Right ventricle myocardium inferior (tissue), 1 donor: ENCODE measurements around the gene ZNF662. TPM values are rescaled to one million over a fixed set of nuclear protein-coding genes. Genes with fewer than 3 reads are reported as not detected.

Experiments
- ATAC-seq: fragments of 200-7000 bp; cut with Tn5 transposase; one replicate; pipeline ENCODE4 v1.9.1; 2020; ENCODE audit warnings: mild to moderate bottlenecking, moderate library complexity
- DNase-seq: peaks from one replicate; pipeline ENCODE4 v3.0.0; 2021; ENCODE audit errors: missing footprints
- intact Hi-C: fragments of 100-400 bp; cut with DNase I; formaldehyde crosslinking; loops from one replicate; pipeline ENCODE4 v1.11.0; 2022
- long read RNA-seq: library from polyadenylated mRNA; unstranded; transcript quantifications from one replicate; pipeline ENCODE4 v2.0.0, GENCODE V29; 2021
- total RNA-seq: library from RNA; stranded (reverse); fragmentation: NEBNext Ultra II Directional; extraction: Animal tissue kit (Norgen Biotek cat#: 25700); gene quantifications from one replicate; pipeline ENCODE4 v1.2.1, GENCODE V29; 2021
- donor health status: DM: no; HTN: yes; CAD: no; lungs with severe emphysema.

Gene ZNF662
- 4.1 TPM for total RNA-seq
- long read RNA-seq, partial matches to known transcripts = 0 of 1 reads
- long read RNA-seq, other reads (novel, unspliced or antisense) = 0 of 1 reads

GRCh38 chr3:42906070-42906847 is at the start of gene ZNF662:
Gene ZNF662, plus strand, starts transcription at chr3:42906142. Its CDS starts 1,973 bp downstream, at chr3:42908115.
- intact Hi-C loops = no loop called here
- peak; percentile 73 for DNase-seq
- peak; percentile 91 for ATAC-seq

GRCh38 chr3:42856544-42856943 is 49.4 kb upstream of the ZNF662 start:
- intact Hi-C loops = no loop called here
- DNase-seq (no peak), ATAC-seq (no peak)

DNA sequence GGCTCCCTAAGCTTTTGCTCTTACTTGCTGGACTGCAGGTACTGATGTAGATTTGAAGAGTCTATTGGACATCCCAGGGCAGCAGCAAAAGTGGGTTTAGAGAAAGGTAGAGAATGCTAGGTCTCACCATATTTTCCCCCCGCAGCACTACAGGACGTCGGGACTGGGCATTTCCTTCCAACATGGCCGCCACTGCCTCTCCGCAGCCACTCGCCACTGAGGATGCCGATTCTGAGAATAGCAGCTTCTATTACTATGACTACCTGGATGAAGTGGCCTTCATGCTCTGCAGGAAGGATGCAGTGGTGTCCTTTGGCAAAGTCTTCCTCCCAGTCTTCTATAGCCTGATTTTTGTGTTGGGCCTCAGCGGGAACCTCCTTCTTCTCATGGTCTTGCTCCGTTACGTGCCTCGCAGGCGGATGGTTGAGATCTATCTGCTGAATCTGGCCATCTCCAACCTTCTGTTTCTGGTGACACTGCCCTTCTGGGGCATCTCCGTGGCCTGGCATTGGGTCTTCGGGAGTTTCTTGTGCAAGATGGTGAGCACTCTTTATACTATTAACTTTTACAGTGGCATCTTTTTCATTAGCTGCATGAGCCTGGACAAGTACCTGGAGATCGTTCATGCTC is 41.5 kb upstream of the ZNF662 start:
- DNase-seq (no peak), ATAC-seq (no peak)
- intact Hi-C loops = no loop called here

DNA sequence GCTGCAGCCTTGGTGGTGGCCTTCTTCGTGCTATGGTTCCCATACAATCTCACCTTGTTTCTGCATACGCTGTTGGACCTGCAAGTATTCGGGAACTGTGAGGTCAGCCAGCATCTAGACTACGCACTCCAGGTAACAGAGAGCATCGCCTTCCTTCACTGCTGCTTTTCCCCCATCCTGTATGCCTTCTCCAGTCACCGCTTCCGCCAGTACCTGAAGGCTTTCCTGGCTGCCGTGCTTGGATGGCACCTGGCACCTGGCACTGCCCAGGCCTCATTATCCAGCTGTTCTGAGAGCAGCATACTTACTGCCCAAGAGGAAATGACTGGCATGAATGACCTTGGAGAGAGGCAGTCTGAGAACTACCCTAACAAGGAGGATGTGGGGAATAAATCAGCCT is 40.7 kb upstream of the ZNF662 start:
- intact Hi-C loops = no loop called here
- ATAC-seq = no peak

GRCh38 chr3:42867138-42867537 is 38.8 kb upstream of the ZNF662 start:
- intact Hi-C loops = no loop called here
- ATAC-seq (no peak), DNase-seq (no peak)

More for the DNA sequence above, 40.7 kb upstream of the ZNF662 start:
- no peak for DNase-seq

- ATAC-seq (no peak), DNase-seq (no peak)
- intact Hi-C loops = no loop called here
These were observed 37.1 kb upstream of the ZNF662 start for GRCh38 chr3:42868841-42869240.

DNA sequence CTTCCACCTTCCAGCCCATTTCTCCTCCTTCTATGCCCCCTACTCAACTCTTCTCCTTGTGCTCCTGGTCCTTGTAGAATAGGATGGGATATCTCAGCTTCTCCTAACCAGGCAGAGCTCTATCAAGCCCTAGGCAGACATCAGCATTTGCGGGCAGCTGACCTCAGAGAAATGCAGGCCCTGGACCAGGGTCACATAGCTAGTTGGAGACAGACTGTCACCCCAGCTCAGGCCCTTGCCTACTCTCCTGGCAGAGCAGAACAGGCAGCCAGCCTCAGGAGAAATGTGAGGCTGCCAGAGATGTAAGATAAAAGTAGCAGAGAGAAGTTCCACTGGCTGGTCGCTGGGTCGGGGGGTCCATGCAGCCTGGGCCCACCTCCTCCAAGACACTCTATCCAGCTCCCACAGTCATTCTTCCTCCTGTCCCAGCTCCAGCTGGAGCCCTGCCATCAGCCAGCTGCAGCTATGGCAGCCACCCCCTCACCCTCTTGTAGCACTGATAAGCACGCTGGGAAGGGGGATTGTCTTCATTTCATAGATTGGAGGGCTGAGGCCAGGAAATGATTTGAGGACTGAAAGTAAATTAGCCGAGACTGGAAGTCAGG is 34.2 kb upstream of the ZNF662 start:
- no peak for DNase-seq
- peak; percentile 63 for ATAC-seq
- intact Hi-C loops = no loop called here

DNA sequence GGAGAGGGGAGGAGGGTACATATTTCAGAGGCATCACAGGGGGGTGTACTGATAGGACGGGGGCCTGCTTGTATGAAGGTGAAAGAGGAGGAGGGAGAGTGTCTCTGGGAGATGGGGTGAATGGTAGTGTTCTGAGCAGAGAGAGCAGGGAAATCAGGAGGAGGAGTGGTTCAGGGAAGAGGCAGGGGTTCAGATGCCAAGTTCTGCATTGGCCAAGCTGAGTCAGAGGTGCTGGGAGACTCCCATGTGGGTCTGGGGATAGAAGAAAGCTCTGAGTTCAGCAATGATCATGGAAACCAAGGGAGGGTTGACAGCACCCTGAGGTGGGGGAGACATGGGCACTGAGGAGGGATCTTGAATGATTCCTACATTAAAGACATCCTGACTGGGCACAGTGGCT is 33.2 kb upstream of the ZNF662 start:
- no peak for DNase-seq
- intact Hi-C loops = no loop called here
- ATAC-seq = no peak

- ATAC-seq = no peak
- intact Hi-C loops = no loop called here
- no peak for DNase-seq
These were observed 32.5 kb upstream of the ZNF662 start for GRCh38 chr3:42873221-42873982.

- intact Hi-C loops = no loop called here
- DNase-seq (no peak), ATAC-seq (no peak)
These were observed 31.2 kb upstream of the ZNF662 start for GRCh38 chr3:42874749-42875148.

GRCh38 chr3:42875325-42876151 is 30.4 kb upstream of the ZNF662 start, which contains the start of gene CYP8B1:
Gene CYP8B1, minus strand, starts transcription at chr3:42875879. Its CDS starts 63 bp downstream, at chr3:42875816.
- ATAC-seq = no peak
- no peak for DNase-seq
- intact Hi-C loops = no loop called here

GRCh38 chr3:42876401-42876800 is 29.5 kb upstream of the ZNF662 start:
- ATAC-seq (no peak), DNase-seq (no peak)
- intact Hi-C loops = no loop called here

DNA sequence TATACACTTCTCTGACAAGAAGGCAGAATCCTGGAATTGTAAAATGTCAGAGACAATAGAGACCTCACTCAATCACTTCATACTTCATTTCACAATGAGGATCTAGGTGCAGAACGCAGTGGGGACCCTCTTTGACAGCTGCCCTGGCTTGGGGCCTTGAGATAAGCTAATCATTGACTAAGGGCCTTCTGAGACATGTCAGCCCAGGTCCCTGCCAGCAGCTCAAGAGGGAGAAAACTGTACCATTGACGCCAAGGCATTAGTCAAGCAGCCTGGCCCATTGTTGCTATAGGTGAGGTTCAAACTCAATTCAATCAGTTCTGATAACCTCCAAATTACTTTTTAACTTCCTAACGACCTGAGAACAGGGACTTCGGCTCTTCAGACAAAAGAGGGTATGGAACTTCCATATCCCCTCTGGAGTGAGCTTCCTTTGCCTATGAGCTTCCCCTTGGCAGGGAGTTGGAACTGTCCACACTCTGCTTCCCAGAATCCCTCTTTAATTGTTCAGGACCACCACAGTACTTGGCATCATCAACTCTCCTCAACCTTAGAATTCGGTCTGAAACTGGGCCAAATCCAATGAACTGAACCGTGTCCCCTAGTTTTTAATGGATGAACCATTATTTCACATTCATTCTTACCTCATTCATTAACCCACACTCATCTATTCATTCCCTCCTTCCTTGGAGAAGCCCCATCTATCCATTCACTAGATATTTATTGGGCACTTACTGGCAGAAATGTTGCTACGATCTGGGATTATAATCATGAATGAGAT is 28.8 kb upstream of the ZNF662 start:
- no peak for DNase-seq
- intact Hi-C loops = no loop called here
- no peak for ATAC-seq

GRCh38 chr3:42877881-42878280 is 28.1 kb upstream of the ZNF662 start:
- DNase-seq (no peak), ATAC-seq (no peak)
- intact Hi-C loops = no loop called here

DNA sequence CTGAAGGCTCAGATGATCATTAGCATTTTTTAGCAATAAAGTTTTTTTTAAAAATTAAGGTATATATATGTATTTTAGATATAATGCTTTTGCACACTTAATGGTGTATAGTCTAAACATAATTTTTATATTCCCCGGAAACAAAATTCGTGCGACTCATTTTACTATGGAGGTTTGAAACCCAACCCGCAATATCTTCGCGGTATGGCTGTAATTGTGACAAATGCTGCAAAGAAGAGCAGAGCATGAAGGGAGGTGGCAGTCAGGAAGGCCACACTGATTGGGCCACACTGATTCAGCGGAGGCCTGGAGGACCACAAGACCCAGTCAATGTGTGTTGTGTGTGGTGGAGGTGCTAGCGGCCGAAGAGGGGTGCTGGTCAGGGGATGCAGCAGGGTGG is 25.8 kb upstream of the ZNF662 start:
- DNase-seq (no peak), ATAC-seq (peak; percentile 17)
- intact Hi-C loops = loop anchor here (2.0 to 10.0 kb wide), 2 partner anchors 99 to 295 kb away; partner anchors contain the start of gene SEC22C

DNA sequence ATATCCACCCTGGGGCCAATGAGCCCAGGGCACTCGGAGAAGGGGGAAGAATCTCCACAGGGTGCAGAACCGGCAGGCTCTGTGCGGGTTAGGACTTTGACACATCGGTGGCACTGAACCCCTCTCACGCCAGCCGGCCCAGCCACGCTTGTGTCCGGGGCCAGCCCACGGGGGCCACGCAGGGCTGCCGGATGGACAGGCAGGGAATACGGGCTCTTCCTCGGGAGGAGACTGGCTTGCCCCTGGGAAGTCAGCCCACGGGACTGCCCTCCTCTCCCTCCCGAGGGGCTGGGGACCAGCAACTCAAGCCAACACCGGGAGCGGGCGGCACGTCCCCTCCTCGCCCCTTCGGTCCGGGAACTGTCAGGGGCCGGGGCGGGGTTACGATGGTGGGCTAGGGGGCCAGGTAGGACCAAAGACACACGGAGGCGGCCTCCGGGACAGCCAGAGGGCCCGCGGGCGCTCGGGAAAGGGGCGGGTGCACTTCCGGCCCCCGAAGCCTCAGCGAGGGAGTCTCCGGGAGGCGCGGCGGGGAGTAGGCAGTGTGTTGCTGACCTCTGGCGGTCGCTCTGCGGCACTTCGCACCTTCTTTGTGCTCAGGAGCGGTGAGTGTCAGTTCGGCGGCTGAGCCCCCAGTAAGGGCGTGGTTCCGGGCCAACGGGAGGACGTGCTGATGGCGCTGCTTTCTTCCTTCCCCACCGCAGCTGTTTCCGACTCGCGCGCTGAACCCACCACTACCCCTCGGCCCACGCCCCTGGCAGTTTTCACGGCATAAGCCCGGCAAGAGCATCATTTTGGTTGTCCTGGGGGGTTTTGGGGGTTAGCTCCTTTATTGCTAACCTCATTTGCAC is 25.1 kb upstream of the ZNF662 start:
- DNase-seq = peak; percentile 93
- intact Hi-C loops = loop anchor here (1.0 to 10.0 kb wide), 3 partner anchors 50 to 296 kb away; partner anchors contain the start of gene SEC22C
- ATAC-seq = peak; percentile 97
